Measurements from ENCODE around the gene C16orf87.

C16orf87 gene

DNA sequence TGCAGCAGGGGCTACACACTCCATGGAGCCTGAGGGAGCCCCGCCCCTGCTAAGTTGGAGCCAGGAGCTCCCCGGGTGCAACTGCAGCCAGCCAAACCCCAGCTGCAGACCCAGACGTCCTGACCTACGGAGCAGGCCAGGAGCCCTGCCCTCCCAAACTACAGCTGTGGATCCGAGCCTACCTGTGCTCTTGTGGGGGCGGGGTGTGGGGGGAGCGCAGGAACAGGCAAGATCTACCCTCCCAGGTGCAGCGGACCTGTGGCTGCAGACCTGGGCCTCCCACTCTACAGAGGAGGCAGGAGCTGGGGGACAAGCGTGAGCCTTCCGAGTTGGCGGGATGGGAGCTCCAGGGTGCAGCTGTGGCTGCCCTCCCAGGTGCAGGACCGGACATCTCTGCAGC lies 53.2 kb downstream of the C16orf87 start:
- no peaks in the 10 kb centered on the region for H3K9me3 ChIP-seq (ENCODE audit: insufficient read depth, low read length)
- H3K9ac ChIP-seq (ENCODE audit: low read length) = no peak overlapping the region
- H3K27ac ChIP-seq (ENCODE audit: low read length) = no peak overlapping the region
- TF ChIP-seq EZH2phosphoT487 (IDR thresholded peaks at IDR 0.05; ENCODE audit: low read depth) = no peak
- TF ChIP-seq, protein P1, sequence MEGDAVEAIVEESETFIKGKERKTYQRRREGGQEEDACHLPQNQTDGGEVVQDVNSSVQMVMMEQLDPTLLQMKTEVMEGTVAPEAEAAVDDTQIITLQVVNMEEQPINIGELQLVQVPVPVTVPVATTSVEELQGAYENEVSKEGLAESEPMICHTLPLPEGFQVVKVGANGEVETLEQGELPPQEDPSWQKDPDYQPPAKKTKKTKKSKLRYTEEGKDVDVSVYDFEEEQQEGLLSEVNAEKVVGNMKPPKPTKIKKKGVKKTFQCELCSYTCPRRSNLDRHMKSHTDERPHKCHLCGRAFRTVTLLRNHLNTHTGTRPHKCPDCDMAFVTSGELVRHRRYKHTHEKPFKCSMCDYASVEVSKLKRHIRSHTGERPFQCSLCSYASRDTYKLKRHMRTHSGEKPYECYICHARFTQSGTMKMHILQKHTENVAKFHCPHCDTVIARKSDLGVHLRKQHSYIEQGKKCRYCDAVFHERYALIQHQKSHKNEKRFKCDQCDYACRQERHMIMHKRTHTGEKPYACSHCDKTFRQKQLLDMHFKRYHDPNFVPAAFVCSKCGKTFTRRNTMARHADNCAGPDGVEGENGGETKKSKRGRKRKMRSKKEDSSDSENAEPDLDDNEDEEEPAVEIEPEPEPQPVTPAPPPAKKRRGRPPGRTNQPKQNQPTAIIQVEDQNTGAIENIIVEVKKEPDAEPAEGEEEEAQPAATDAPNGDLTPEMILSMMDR (IDR thresholded peaks at IDR 0.05; ENCODE audit: low read depth, low read length) = no peak
- H4K20me1 ChIP-seq (ENCODE audit: insufficient read depth, low read length) = no peaks in the 10 kb centered on the region
- H2AFZ ChIP-seq (ENCODE audit: low read depth, low read length) = no peak overlapping the region
- no peak overlapping the region for H3K4me2 ChIP-seq (ENCODE audit: low read length)
- no peaks in the 10 kb centered on the region for H3K79me2 ChIP-seq (ENCODE audit: low read length)
- H3K4me1 ChIP-seq (ENCODE audit: low read length) = no peaks in the 10 kb centered on the region
- H3K36me3 ChIP-seq (replicated peaks; ENCODE audit: low read depth, low read length) = no peaks in the 10 kb centered on the region
- H3K27me3 ChIP-seq (ENCODE audit: low read depth, low read length) = no peaks in the 10 kb centered on the region
- H3K4me3 ChIP-seq (ENCODE audit: low read length) = no peak overlapping the region

DNA sequence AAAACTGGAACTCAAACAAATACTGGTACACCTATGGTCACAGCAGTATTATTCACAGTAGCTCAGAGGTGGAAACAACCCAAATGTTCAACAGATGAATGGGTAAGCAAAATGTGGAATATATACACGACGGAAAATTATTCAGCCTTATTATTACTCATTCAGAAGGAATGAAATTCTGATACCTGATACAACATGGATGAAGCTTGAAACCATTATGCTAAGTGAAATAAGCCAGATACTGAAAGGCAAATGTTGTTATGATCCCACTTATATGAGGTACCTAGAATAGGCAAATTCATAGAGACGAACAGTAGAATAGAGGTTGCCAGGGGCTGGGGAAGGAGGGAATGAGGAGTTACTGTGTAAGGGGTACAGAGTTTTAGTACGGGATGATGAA lies 55.8 kb downstream of the C16orf87 start:
- H3K36me3 ChIP-seq (replicated peaks; ENCODE audit: low read depth, low read length) = no peaks in the 10 kb centered on the region
- no peak overlapping the region for H3K4me3 ChIP-seq (ENCODE audit: low read length)
- H3K27ac ChIP-seq (ENCODE audit: low read length) = no peak overlapping the region
- no peak overlapping the region for H2AFZ ChIP-seq (ENCODE audit: low read depth, low read length)
- H4K20me1 ChIP-seq (ENCODE audit: insufficient read depth, low read length) = no peaks in the 10 kb centered on the region
- TF ChIP-seq EZH2phosphoT487 (IDR thresholded peaks at IDR 0.05; ENCODE audit: low read depth) = no peak
- TF ChIP-seq, protein P1 (IDR thresholded peaks at IDR 0.05; ENCODE audit: low read depth, low read length) = no peak
- H3K79me2 ChIP-seq (ENCODE audit: low read length) = no peaks in the 10 kb centered on the region
- H3K27me3 ChIP-seq (ENCODE audit: low read depth, low read length) = no peaks in the 10 kb centered on the region
- H3K4me2 ChIP-seq (ENCODE audit: low read length) = no peak overlapping the region
- H3K4me1 ChIP-seq (ENCODE audit: low read length) = no peaks in the 10 kb centered on the region
- no peaks in the 10 kb centered on the region for H3K9me3 ChIP-seq (ENCODE audit: insufficient read depth, low read length)
- H3K9ac ChIP-seq (ENCODE audit: low read length) = no peak overlapping the region

DNA sequence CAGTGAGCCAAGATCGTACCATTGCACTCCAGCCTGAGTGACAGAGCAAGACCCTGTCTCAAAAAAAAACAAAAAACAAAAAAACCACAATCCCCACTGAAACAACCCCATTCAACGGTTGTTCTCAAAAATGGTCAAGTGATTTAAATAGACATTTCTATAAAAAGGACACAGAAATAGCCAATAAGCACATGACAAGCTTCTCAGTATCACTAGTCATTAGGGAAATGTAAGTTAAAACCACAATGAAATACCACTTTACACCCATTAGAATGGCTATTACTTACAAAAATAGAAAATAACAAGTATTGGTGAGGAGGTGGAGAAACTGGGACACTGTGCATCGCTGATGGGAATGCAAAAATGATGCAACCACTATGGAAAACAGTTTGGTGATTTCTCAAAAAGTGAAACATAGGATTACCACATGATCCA lies 56.2 kb downstream of the C16orf87 start:
- Histone ChIP-seq H3K9ac (ENCODE audit: low read length) (no peak overlapping the region), H3K4me1 (ENCODE audit: low read length) (no peaks in the 10 kb centered on the region), H3K4me3 (ENCODE audit: low read length) (no peak overlapping the region), H3K27me3 (ENCODE audit: low read depth, low read length) (no peaks in the 10 kb centered on the region), H3K27ac (ENCODE audit: low read length) (no peak overlapping the region), H2AFZ (ENCODE audit: low read depth, low read length) (no peak overlapping the region), H3K9me3 (ENCODE audit: insufficient read depth, low read length) (no peaks in the 10 kb centered on the region), H3K4me2 (ENCODE audit: low read length) (no peak overlapping the region), H4K20me1 (ENCODE audit: insufficient read depth, low read length) (no peaks in the 10 kb centered on the region), H3K79me2 (ENCODE audit: low read length) (no peaks in the 10 kb centered on the region), H3K36me3 (replicated peaks; ENCODE audit: low read depth, low read length) (no peaks in the 10 kb centered on the region)
- TF ChIP-seq, protein P1 (IDR thresholded peaks at IDR 0.05; ENCODE audit: low read depth, low read length) = no peak
- TF ChIP-seq EZH2phosphoT487 (IDR thresholded peaks at IDR 0.05; ENCODE audit: low read depth) = no peak

DNA sequence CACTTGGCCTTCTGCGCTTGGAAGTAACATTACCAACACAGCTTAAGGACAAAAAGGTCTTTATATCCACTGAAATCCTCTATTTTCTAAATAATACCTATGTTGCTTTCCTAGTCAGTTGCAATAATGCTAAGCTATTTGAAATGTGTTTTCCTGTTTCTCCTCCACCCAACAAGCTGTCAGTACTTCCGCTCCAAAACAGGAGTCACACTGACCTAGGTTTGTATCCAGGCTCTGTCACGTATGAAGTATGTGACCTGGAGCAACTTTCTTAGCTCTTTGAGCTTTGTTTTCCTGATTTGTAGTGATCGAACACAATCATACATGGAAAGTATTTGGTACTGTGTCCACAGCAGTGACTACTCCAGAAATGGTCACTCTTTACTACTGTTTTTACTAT lies 58.5 kb downstream of the C16orf87 start:
- TF ChIP-seq, protein P1 (IDR thresholded peaks at IDR 0.05; ENCODE audit: low read depth, low read length) = no peak
- TF ChIP-seq EZH2phosphoT487 (IDR thresholded peaks at IDR 0.05; ENCODE audit: low read depth) = no peak
- Histone ChIP-seq H3K36me3 (replicated peaks; ENCODE audit: low read depth, low read length) (no peaks in the 10 kb centered on the region), H2AFZ (ENCODE audit: low read depth, low read length) (no peak overlapping the region), H3K9me3 (ENCODE audit: insufficient read depth, low read length) (no peaks in the 10 kb centered on the region), H3K27me3 (ENCODE audit: low read depth, low read length) (no peaks in the 10 kb centered on the region), H3K4me3 (ENCODE audit: low read length) (no peak overlapping the region), H3K27ac (ENCODE audit: low read length) (no peak overlapping the region), H3K4me1 (ENCODE audit: low read length) (no peaks in the 10 kb centered on the region), H3K79me2 (ENCODE audit: low read length) (no peaks in the 10 kb centered on the region), H3K4me2 (ENCODE audit: low read length) (no peak overlapping the region), H4K20me1 (ENCODE audit: insufficient read depth, low read length) (no peaks in the 10 kb centered on the region), H3K9ac (ENCODE audit: low read length) (no peak overlapping the region)
